Left lung (tissue), 10 donors: Measurements from ENCODE around the gene PDILT. TPM values are rescaled to one million over a fixed set of nuclear protein-coding genes. Genes with fewer than 3 reads are reported as not detected.

Experiments
- ATAC-seq: fragments of 200-7000 bp; cut with Tn5 transposase; one replicate; pipeline ENCODE4 v1.9.1; 2020; ENCODE audit warnings: moderate library complexity
- DNase-seq, 4 donors: peaks; one replicate each; pipeline ENCODE4 v3.0.0-alpha.2; 2013 to 2020
- H3K27ac ChIP-seq, 2 donors: fragments of 200-600 bp; sonication (generic) in 1 of 2; one replicate each; pipeline versions ENCODE4 v1.5.0 to v1.8.0; 2020 to 2021
- H3K27me3 ChIP-seq, 2 donors: fragments of 200-600 bp; sonication (generic) in 1 of 2; one replicate each; pipeline versions ENCODE4 v1.5.0 to v1.8.0; 2020 to 2021
- H3K36me3 ChIP-seq, 2 donors: fragments of 200-600 bp; sonication (generic) in 1 of 2; one replicate each; pipeline versions ENCODE4 v1.5.0 to v1.8.0; 2020 to 2021
- H3K4me1 ChIP-seq, 2 donors: fragments of 200-600 bp; one replicate each; pipeline ENCODE4 v1.8.0; 2021
- H3K4me3 ChIP-seq, 2 donors: fragments of 200-600 bp; sonication (generic) in 1 of 2; one replicate each; pipeline versions ENCODE4 v1.5.0 to v1.8.0; 2020 to 2021; ENCODE audit warnings: mild to moderate bottlenecking in 1 of 2
- H3K9me3 ChIP-seq, 2 donors: fragments of 200-600 bp; sonication (generic) in 1 of 2; one replicate each; pipeline versions ENCODE4 v1.5.0 to v1.8.0; 2020 to 2021
- intact Hi-C, 2 donors: fragments of 100-400 bp; cut with DNase I; formaldehyde crosslinking; loops; one replicate each; pipeline versions ENCODE4 v1.11.2 to v1.14.2; 2022
- polyA plus RNA-seq, 6 donors: library from polyadenylated mRNA; unstranded; fragments of 120-200 nt; gene quantifications; one replicate each; pipeline ENCODE4 v1.2.1, GENCODE V29; 2013; ENCODE audit not compliant: insufficient read length in 6 of 6
- total RNA-seq, 2 donors: library from RNA; stranded (reverse); fragmentation: NEBNext Ultra II Directional; extraction: Animal tissue kit (Norgen Biotek cat#: 25700); gene quantifications; one replicate each; pipeline ENCODE4 v1.2.1, GENCODE V29; 2021
- TF ChIP-seq, protein P1 (sequence below), 2 donors: fragments of 200-600 bp; sonication (generic) in 1 of 2; IDR thresholded peaks; one replicate each; pipeline versions ENCODE4 v1.5.0 to v1.8.0; 2021; ENCODE audit warnings: antibody characterized with exemption in 2 of 2
- donor health status: DM: no; HTN: yes; CAD: no.
- donor health status: DM: no; HTN: no; CAD: no.

PDILT gene
- total and polyA plus RNA-seq, 8 donors, result not detected

- intact Hi-C loops, result no loop called here
- no peak for ATAC-seq
- H3K36me3 ChIP-seq, result no peaks in the 10 kb centered on the region
- no peaks in the 10 kb centered on the region for H3K9me3 ChIP-seq
- H3K27ac ChIP-seq, result no peak overlapping the region
- H3K27me3 ChIP-seq, result no peaks in the 10 kb centered on the region
- no peak for DNase-seq
- TF ChIP-seq, protein P1, sequence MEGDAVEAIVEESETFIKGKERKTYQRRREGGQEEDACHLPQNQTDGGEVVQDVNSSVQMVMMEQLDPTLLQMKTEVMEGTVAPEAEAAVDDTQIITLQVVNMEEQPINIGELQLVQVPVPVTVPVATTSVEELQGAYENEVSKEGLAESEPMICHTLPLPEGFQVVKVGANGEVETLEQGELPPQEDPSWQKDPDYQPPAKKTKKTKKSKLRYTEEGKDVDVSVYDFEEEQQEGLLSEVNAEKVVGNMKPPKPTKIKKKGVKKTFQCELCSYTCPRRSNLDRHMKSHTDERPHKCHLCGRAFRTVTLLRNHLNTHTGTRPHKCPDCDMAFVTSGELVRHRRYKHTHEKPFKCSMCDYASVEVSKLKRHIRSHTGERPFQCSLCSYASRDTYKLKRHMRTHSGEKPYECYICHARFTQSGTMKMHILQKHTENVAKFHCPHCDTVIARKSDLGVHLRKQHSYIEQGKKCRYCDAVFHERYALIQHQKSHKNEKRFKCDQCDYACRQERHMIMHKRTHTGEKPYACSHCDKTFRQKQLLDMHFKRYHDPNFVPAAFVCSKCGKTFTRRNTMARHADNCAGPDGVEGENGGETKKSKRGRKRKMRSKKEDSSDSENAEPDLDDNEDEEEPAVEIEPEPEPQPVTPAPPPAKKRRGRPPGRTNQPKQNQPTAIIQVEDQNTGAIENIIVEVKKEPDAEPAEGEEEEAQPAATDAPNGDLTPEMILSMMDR (IDR thresholded peaks at IDR 0.05), result no peak
- H3K4me3 ChIP-seq, result no peak overlapping the region
- no peaks in the 10 kb centered on the region for H3K4me1 ChIP-seq
Measured at GRCh38 chr16:20401475-20402016, 3.0 kb downstream of the PDILT start.

DNA sequence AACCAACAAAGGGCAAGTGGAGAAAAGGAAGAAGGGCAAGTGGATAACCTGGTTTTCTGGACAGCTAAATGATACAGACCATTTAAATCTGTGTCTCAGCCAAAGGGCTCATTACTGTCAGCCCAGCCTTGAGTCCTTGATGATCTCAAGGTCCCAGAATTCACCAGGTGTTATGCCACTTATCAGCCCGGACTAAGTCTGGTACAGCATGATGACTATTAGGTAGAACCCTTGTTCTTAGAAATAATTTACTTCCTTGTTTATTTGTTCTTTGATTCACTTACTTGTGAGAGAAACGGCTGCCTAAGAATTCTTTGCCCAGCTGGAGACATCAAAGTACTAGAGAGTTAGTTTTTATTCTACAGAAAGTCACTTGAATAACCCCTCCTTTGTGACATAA is 3.5 kb downstream of the PDILT start:
- Histone ChIP-seq H3K4me1 (no peaks in the 10 kb centered on the region), H3K27ac (no peak overlapping the region), H3K27me3 (no peaks in the 10 kb centered on the region), H3K4me3 (no peak overlapping the region), H3K36me3 (no peaks in the 10 kb centered on the region), H3K9me3 (no peaks in the 10 kb centered on the region)
- TF ChIP-seq, protein P1 (IDR thresholded peaks at IDR 0.05), result no peak
- ATAC-seq (no peak), DNase-seq (no peak)
- intact Hi-C loops, result no loop called here

DNA sequence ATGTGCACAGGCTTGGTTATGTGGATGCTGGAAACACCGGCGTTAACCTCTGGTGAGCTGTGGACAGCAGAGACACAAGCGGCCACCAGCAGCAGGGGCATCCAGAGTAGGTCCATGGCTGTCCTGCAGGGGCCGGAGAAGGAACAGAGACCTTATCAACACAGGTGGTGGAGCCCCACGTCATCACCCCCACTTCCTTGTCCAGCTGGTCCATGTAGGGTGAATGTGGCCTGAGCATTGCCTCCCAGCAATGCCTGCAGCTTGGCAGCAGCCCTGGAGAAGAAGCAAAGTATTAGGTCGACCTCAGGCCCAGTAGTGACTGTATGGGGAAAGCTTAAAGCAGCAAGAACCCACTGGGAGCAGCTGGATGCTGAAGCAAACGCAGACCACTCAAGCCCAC is 5.4 kb downstream of the PDILT start:
- Histone ChIP-seq H3K9me3 (no peaks in the 10 kb centered on the region), H3K27me3 (no peaks in the 10 kb centered on the region), H3K4me3 (no peak overlapping the region), H3K27ac (no peak overlapping the region), H3K36me3 (no peaks in the 10 kb centered on the region), H3K4me1 (no peaks in the 10 kb centered on the region)
- no peak for DNase-seq
- intact Hi-C loops, result no loop called here
- TF ChIP-seq, protein P1 (IDR thresholded peaks at IDR 0.05), result no peak
- ATAC-seq, result no peak

DNA sequence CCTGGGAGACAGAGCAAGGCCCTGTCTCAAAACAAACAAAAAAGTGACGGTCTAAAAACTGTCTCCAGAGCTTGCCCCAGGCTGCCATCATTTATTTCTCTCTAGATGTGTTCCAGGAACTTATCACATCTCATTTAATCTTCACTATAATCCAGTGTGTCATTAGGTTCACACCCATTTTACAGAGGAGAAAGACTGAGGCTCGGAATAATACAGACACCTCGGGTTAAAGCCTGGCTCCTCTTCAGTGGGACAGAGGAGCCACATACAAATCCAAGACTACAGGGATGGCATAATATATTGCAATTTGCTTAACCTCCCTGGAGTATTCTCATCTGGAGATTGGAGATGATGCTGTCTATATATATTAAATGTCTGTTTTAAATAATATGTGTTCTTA is 5.9 kb downstream of the PDILT start:
- intact Hi-C loops, result no loop called here
- H3K4me1 ChIP-seq, result no peaks in the 10 kb centered on the region
- H3K27me3 ChIP-seq, result no peaks in the 10 kb centered on the region
- no peak overlapping the region for H3K4me3 ChIP-seq
- H3K9me3 ChIP-seq, result no peaks in the 10 kb centered on the region
- TF ChIP-seq, protein P1 (IDR thresholded peaks at IDR 0.05), result no peak
- no peaks in the 10 kb centered on the region for H3K36me3 ChIP-seq
- ATAC-seq (no peak), DNase-seq (no peak)
- H3K27ac ChIP-seq, result no peak overlapping the region

DNA sequence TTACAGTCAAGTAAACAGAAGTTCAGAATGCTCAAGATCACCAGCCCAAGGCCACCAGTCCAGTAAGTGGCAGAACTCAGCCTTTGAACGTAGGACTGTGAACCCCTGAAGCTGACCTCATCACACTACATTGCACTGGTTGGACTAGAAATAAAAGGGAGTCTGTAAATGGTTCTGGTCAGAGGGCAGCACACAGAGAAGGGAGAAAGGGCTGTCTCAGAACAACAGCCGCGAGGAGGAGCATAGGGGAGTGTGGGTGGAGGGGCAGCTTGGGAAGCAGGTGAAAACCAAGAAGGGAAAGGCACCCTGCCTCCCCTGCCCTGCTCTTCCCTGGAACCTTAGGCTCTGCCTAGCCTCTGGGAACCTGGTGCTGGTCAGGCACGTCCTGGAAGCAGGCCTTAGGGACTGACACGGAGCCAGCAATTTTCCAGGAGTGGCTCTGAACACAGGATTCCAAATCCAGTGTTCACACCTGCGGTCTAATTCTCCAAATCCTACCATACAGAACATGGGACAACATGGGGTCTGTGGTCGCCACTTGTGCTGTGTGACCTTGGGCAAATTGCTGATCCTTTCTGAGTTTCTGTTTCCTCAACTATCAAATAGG is 7.0 kb downstream of the PDILT start:
- intact Hi-C loops, result no loop called here
- TF ChIP-seq, protein P1 (IDR thresholded peaks at IDR 0.05), result no peak
- no peak for DNase-seq

More for the DNA sequence above, 7.0 kb downstream of the PDILT start:
- H3K27ac ChIP-seq, result no peak overlapping the region
- no peaks in the 10 kb centered on the region for H3K36me3 ChIP-seq
- H3K27me3 ChIP-seq, result no peaks in the 10 kb centered on the region
- no peak for ATAC-seq
- H3K4me1 ChIP-seq, result no peaks in the 10 kb centered on the region
- H3K9me3 ChIP-seq, result no peaks in the 10 kb centered on the region
- H3K4me3 ChIP-seq, result no peak overlapping the region
